NCI-H446 (cell line): ENCODE results near the gene SLCO3A1.

Source experiments
- DNase-seq, 2 experiments: peaks; one replicate each; lab custom pipeline; 2025; lab: John Stamatoyannopoulos, UW

Gene SLCO3A1

GRCh38 chr15:92100751-92101150, 247.2 kb downstream of the SLCO3A1 start:
- DNase-seq = no peak

- DNase-seq = no peak
Measured at GRCh38 chr15:92101708-92102394, 248.3 kb downstream of the SLCO3A1 start.

- DNase-seq = no peak
Measured at GRCh38 chr15:92102395-92102755, 248.9 kb downstream of the SLCO3A1 start.

- DNase-seq = no peak
Measured at GRCh38 chr15:92104072-92104471, 250.6 kb downstream of the SLCO3A1 start.

GRCh38 chr15:92105611-92106010, 252.1 kb downstream of the SLCO3A1 start:
- DNase-seq = no peak

GRCh38 chr15:92107510-92107909, 254.0 kb downstream of the SLCO3A1 start:
- no peak for DNase-seq

GRCh38 chr15:92109191-92109873, 255.8 kb downstream of the SLCO3A1 start:
- DNase-seq = no peak

- DNase-seq = no peak
Measured at GRCh38 chr15:92111291-92111690, 257.8 kb downstream of the SLCO3A1 start.

GRCh38 chr15:92111751-92112150, 258.2 kb downstream of the SLCO3A1 start:
- DNase-seq = no peak

GRCh38 chr15:92112180-92112579, 258.7 kb downstream of the SLCO3A1 start:
- no peak for DNase-seq

GRCh38 chr15:92112711-92113110, 259.2 kb downstream of the SLCO3A1 start:
- DNase-seq = no peak

GRCh38 chr15:92113832-92114231, 260.3 kb downstream of the SLCO3A1 start:
- no peak for DNase-seq

GRCh38 chr15:92115834-92116233, 262.3 kb downstream of the SLCO3A1 start:
- no peak for DNase-seq

- DNase-seq = no peak
Measured at GRCh38 chr15:92116330-92116729, 262.8 kb downstream of the SLCO3A1 start.

- no peak for DNase-seq
Measured at GRCh38 chr15:92117261-92117731, 263.8 kb downstream of the SLCO3A1 start.

GRCh38 chr15:92118162-92118935, 264.8 kb downstream of the SLCO3A1 start:
- DNase-seq = no peak

GRCh38 chr15:92118936-92119325, 265.4 kb downstream of the SLCO3A1 start:
- no peak for DNase-seq

GRCh38 chr15:92120094-92120795, 266.7 kb downstream of the SLCO3A1 start:
- no peak for DNase-seq

GRCh38 chr15:92121047-92121446, 267.5 kb downstream of the SLCO3A1 start:
- no peak for DNase-seq

- no peak for DNase-seq
Measured at GRCh38 chr15:92122259-92122658, 268.8 kb downstream of the SLCO3A1 start.

- DNase-seq = no peak
Measured at GRCh38 chr15:92123962-92124656, 270.6 kb downstream of the SLCO3A1 start.

- no peak for DNase-seq
Measured at GRCh38 chr15:92124657-92125010, 271.1 kb downstream of the SLCO3A1 start.
